ENCODE data around the gene MORC1.

- TF ChIP-seq CTCF (IDR thresholded peaks at IDR 0.05; ENCODE audit: low read depth, low read length, missing input control) (no peak), EGR1 (IDR thresholded peaks at IDR 0.05; ENCODE audit: low read depth in 2 of 2) (no peak), GABPA (IDR thresholded peaks at IDR 0.05 in 1 of 2, conservative IDR thresholded peaks at IDR 0.05 in 1 of 2) (no peak), TAF1 (conservative IDR thresholded peaks at IDR 0.05) (no peak), MAX (IDR thresholded peaks at IDR 0.05) (no peak), NR2F2 (IDR thresholded peaks at IDR 0.05) (no peak)
- TF ChIP-seq, protein P1, sequence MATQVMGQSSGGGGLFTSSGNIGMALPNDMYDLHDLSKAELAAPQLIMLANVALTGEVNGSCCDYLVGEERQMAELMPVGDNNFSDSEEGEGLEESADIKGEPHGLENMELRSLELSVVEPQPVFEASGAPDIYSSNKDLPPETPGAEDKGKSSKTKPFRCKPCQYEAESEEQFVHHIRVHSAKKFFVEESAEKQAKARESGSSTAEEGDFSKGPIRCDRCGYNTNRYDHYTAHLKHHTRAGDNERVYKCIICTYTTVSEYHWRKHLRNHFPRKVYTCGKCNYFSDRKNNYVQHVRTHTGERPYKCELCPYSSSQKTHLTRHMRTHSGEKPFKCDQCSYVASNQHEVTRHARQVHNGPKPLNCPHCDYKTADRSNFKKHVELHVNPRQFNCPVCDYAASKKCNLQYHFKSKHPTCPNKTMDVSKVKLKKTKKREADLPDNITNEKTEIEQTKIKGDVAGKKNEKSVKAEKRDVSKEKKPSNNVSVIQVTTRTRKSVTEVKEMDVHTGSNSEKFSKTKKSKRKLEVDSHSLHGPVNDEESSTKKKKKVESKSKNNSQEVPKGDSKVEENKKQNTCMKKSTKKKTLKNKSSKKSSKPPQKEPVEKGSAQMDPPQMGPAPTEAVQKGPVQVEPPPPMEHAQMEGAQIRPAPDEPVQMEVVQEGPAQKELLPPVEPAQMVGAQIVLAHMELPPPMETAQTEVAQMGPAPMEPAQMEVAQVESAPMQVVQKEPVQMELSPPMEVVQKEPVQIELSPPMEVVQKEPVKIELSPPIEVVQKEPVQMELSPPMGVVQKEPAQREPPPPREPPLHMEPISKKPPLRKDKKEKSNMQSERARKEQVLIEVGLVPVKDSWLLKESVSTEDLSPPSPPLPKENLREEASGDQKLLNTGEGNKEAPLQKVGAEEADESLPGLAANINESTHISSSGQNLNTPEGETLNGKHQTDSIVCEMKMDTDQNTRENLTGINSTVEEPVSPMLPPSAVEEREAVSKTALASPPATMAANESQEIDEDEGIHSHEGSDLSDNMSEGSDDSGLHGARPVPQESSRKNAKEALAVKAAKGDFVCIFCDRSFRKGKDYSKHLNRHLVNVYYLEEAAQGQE (IDR thresholded peaks at IDR 0.05): no peak
These were observed 89.2 kb downstream of the MORC1 start for GRCh38 chr3:109028753-109029152.

All from liver (tissue), 3 donors.